ENCODE data around the gene SHC3. TPM values are rescaled to one million over a fixed set of nuclear protein-coding genes. Genes with fewer than 3 reads are reported as not detected.

SHC3 gene
- total RNA-seq, 1 donor from 2014 or later, result 0.20 TPM

DNA sequence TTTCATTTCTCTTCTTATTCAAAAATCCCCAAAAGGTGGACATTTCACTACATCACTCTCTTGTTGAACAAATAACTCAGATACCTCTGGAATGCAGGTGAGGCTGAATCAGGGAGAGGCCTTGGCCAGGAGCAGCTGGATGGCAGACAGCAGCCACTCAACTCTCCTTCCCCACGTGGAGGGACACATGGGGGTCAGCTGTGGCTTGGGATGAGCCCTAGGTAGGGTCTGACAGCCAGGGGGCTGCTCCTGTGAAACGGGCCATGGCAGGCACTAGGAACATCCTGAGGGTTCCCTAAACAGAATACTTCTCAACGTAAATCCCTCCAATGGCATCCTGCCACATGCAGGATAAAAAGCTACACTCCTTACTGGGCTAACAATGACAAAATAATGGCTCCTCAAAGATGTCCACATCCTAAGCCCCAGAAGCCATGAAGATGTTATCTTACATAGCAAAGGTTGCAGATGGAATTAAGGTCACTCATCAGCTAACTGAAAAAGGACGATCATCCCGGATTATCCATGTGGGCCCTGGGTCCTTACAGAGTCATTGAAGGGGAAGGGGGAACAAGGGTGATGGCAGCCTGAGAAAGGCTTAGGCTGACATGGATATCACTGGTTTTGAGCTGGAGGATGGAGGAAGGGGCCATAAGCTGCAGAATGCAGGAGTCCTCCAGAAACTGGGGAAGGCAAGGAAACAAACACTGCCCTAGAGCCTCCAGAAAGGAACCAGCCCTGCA lies 218.7 kb downstream of the SHC3 start:
- no peak for DNase-seq (ENCODE audit: low read depth in 2 of 2)

DNA sequence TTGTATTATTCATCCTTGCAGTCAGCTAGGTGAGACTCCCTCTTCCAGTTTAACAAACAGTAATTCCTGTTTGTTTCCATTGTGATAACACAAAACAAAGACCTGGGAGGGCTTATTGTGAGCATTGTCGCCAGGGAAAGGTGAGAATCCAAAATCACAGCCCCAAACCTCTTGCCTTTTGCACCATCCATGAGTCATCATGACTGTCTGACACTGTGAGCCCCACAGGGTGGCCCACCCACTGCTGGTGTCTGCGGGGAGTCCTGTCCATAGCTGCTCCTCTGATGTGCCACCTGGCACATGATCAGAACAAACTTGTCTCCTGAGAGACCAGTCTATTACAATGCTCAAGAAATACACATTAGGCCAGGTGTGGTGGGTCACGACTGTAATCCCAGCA lies 221.1 kb downstream of the SHC3 start:
- DNase-seq (ENCODE audit: low read depth in 2 of 2), result no peak

Other genes starting within 250 kb of the SHC3 start
- 0.40 and 2.2 TPM in 2 replicates for gene S1PR3, start 187.3 kb downstream of the SHC3 start, total RNA-seq
- gene CKS2, start 132.4 kb upstream of the SHC3 start, total RNA-seq, result 60.3 and 94.8 TPM in 2 replicates
- gene SECISBP2, start 139.7 kb upstream of the SHC3 start, total RNA-seq, result 16.8 and 27.4 TPM in 2 replicates

Measured in lung microvascular endothelial cell (primary cell).